IPS-20b (cell line): Measurements from ENCODE around the gene CFAP100.

ENCODE experiments used
- H3K27ac ChIP-seq: one replicate; pipeline ENCODE4 v1.5.1; 2013; ENCODE audit warnings: low read length
- H3K27me3 ChIP-seq: 2 replicates; pipeline ENCODE4 v1.6.1; 2013; ENCODE audit warnings: mild to moderate bottlenecking, low read length, inconsistent platforms; ENCODE audit not compliant: insufficient read depth
- H3K36me3 ChIP-seq: 2 replicates; pipeline ENCODE4 v1.6.1; 2013; ENCODE audit warnings: low read depth, mild to moderate bottlenecking, inconsistent platforms, low read length, moderate library complexity; ENCODE audit not compliant: insufficient read depth
- H3K4me1 ChIP-seq: 2 replicates; pipeline ENCODE4 v1.6.1; 2013; ENCODE audit warnings: mild to moderate bottlenecking, control low read depth, inconsistent platforms, low read length, moderate library complexity; ENCODE audit not compliant: insufficient read depth
- H3K4me3 ChIP-seq: 2 replicates; pipeline ENCODE4 v1.5.1; 2013; ENCODE audit warnings: mild to moderate bottlenecking, low read length, inconsistent platforms
- H3K9ac ChIP-seq: 2 replicates; pipeline ENCODE4 v1.6.1; 2013; ENCODE audit warnings: low read depth, mild to moderate bottlenecking, inconsistent platforms, low read length, moderate library complexity
- H3K9me3 ChIP-seq: 2 replicates; pipeline ENCODE4 v1.6.1; 2013; ENCODE audit warnings: mild to moderate bottlenecking, low read depth, low read length, inconsistent platforms; ENCODE audit not compliant: insufficient read depth

CFAP100 gene

DNA sequence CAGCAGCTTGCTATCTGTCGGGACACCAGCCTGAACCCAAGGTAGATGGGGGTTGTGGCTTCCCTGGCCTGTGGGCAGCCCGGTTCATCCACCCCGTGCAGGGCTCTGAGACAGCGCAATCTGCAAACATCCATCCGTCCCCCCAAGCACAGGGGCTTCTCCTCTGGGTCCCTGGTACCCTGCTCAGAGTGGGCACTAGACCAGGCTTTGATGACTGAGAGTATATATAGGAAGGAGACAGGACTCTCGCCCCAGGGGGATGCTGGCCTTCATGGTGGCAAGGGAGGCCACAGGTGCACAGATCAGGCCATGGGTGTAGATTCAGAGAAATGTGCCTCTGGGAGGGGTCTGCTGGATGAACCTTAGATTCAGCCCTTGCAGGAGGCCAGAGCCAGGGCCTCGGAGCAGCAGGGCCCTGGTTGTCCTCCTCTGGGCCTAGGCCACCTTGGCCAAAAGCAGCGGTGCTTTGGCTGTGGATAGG, 40.3 kb downstream of the CFAP100 start:
- Histone ChIP-seq H3K9ac (no peak overlapping the region), H3K9me3 (no peaks in the 10 kb centered on the region), H3K27ac (no peak overlapping the region), H3K4me3 (no peak overlapping the region), H3K27me3 (no peaks in the 10 kb centered on the region), H3K4me1 (no peaks in the 10 kb centered on the region), H3K36me3 (peaks cover 22% of the 10 kb centered on the region)

DNA sequence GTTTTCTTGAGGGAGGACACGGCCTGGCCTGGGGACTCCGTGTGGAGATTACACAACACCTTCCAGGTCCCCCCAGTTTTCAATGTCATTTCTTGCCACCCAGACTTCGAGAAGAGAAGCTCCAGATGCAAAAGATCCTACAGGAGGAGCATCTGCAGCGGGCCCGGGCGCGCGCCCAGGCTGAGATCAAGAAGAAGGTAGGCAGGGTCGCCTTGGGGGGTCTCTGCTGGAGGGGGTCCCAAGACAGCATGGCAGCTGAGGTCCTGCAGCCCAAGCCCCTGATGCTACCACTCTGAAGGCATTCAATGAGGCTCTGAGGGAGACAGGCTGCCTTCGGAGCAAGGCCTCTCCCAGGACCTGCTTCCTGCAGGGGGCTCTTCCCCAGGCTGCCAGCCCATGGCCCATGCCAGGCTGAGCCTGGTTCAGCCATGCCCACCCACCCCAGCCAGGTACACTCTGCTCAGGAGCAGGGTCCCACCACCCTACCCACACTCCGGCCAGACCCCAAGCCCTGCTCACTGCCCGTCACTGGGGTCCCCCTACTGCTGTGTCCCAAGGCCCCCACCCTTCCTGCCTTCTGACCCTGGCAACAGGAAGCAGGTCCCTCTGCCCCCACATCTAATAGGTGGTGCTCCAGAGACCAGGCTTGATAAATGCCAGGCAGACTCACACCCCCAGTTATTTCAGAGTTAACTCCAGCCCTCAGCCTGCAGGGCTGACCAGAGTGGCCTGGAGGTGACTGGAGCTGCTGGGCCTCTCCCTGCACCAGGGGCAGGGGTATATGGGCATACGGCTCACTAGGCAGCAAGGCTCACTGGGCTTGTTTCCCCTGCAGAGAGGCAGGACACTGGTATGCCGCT, 41.0 kb downstream of the CFAP100 start:
- Histone ChIP-seq H3K4me1 (no peaks in the 10 kb centered on the region), H3K4me3 (no peak overlapping the region), H3K9me3 (no peaks in the 10 kb centered on the region), H3K27ac (no peak overlapping the region), H3K9ac (no peak overlapping the region), H3K36me3 (peaks cover 22% of the 10 kb centered on the region), H3K27me3 (no peaks in the 10 kb centered on the region)

DNA sequence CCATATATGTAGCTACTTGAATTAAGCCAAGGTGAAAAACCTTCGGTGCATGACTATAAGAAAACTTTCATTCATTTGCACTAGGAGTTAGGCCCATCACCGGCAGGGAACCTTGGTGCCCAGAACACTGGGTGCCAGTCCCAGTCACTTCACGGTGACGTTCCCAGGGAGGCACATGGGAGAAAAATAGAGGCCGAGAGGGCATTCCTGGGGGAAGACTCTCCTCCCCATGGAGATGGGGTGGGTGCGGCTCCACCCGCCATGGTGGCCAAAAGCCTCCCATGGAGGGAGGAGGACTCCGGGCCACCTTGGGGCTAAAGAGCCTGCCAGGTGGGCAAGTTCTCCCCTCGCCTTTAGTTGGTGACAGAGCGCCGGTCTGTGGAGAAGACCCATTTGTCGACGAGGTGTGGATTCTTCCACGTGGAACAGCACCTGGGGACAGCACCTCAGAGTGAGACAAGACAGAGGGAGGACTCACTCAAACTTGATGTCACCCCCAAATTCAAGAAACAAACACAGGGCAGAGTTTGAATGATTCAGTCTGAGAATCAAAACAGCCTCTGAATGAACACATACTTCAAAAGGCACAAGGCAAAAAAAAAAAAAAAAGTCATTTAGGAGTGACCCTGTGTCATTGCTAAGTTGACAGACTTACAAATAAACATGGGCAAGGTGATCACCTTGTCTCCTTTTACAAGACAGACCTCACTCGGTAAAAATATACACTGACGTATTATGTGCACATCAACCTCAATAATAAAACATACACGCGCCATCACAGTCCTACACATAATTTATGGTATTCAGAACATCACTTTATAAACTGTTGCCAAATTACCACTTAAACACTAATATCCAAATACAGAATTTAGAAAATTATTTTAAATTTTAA, 42.4 kb downstream of the CFAP100 start:
- Histone ChIP-seq H3K9ac (no peak overlapping the region), H3K36me3 (peaks cover 22% of the 10 kb centered on the region), H3K9me3 (no peaks in the 10 kb centered on the region), H3K27ac (no peak overlapping the region), H3K27me3 (no peaks in the 10 kb centered on the region), H3K4me1 (no peaks in the 10 kb centered on the region), H3K4me3 (no peak overlapping the region)

DNA sequence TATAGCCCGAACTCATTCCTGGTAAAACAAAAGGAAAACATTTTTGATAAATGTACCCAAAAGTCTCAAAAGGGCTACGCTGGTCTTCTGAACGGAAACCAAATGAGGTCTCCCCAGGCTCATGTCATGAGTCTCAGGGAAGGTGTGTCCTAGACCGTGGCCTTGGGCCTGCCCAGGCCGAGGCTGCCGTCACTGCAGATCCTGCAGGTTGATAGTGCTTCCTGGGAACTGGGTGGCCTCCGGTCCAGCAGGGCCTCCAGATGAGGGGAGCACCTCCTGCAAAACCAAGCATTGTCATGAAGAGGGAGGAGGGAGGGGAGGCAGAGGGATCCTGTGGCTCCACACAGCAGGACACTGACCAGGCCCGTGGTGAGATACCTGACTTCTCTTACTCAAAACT, 43.5 kb downstream of the CFAP100 start:
- Histone ChIP-seq H3K27ac (no peak overlapping the region), H3K4me3 (no peak overlapping the region), H3K9ac (no peak overlapping the region), H3K4me1 (no peaks in the 10 kb centered on the region), H3K36me3 (peaks cover 22% of the 10 kb centered on the region), H3K9me3 (no peaks in the 10 kb centered on the region), H3K27me3 (no peaks in the 10 kb centered on the region)

DNA sequence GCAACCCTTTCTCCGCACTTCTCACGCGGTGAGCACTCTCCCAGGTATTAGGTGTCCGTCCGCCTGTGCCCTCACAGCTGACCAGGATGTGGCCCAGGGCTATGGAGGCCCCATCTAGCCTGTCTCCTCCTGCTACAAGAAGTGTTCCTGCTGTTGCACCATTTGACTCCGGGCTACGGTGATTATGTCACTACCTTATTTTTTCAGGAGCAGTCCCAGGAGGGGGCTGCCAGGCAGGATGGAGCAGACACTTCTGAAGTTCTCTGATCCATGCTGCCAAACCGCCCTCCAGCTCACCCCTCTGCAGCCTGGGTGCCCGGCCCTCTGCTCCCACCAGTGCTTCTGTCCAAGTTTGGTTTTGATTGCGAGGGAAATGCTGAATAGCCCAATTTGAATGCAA, 44.0 kb downstream of the CFAP100 start:
- H3K36me3 ChIP-seq, result peaks cover 22% of the 10 kb centered on the region
- H3K27ac ChIP-seq, result no peak overlapping the region
- no peaks in the 10 kb centered on the region for H3K27me3 ChIP-seq
- H3K9ac ChIP-seq, result no peak overlapping the region
- no peaks in the 10 kb centered on the region for H3K9me3 ChIP-seq
- no peaks in the 10 kb centered on the region for H3K4me1 ChIP-seq
- H3K4me3 ChIP-seq, result no peak overlapping the region

DNA sequence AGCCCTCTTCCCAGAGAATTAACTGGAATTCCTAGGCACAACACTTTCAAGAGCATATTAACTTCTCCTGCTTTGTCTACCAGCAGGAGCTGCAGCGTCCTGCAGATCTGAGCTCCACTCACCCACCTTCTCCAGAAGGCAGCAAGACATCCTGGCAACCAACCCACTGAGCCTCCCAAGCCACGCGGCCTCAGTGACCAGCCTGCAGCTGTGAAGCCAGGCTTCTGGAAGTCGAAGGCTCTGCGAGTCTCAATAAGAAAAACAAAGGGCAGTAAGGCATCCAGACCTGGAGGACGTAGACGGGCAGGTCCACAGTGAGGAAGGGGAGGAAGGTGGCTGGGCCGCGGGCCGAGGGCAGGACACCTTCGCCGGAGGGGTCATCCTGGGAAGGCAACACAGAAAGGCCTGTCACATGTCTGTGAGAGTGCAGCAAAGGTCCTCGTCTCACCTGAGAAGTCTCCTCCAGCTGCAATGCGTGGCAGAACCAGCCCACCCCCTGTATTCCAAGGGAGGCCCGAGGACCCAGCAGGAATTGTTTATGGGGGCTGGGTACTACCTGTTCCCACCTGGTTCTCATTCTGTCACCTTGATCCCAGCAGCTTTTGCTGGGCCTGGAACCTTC, 44.7 kb downstream of the CFAP100 start:
- Histone ChIP-seq H3K9ac (no peak overlapping the region), H3K36me3 (peaks cover 22% of the 10 kb centered on the region), H3K4me3 (no peak overlapping the region), H3K9me3 (no peaks in the 10 kb centered on the region), H3K4me1 (no peaks in the 10 kb centered on the region), H3K27me3 (no peaks in the 10 kb centered on the region), H3K27ac (no peak overlapping the region)

DNA sequence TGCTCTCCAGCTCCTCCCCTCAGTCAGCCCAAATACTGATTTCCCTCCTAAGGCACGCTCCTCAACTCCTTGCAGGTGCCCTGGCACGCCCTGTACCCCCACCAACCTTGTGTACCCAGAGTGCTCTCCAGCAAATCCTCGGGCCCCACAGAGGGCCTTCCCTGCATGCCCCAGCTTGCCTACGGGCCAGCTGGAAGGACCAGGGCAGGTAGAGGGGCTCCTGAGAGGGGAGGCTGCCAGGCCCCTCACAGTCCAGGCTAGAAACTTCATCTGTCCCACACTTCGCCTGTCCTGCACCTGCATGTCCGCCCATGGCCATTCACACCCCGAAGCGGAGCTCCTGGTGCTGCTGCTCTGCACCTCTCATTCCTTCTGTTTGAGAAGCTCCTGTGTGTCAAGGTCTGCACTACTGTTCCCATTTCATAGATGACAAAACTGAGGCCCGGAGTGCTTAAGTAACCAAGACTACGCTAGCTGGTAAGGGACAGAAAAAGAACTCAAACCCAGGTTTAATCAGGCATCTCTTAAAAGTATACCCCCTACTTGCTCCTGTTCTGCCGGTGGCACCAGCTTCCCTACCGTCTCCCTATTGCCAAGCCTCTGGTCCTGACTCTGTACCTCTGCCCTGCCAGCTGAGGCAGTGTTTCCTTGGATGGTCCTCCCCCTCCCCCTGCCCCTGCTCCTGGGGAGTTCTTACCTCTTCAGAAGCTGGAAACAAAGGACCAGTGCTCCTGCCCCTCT, 45.4 kb downstream of the CFAP100 start:
- H3K36me3 ChIP-seq, result peaks cover 22% of the 10 kb centered on the region
- no peak overlapping the region for H3K4me3 ChIP-seq
- H3K9ac ChIP-seq, result no peak overlapping the region
- no peak overlapping the region for H3K27ac ChIP-seq
- H3K9me3 ChIP-seq, result no peaks in the 10 kb centered on the region
- no peaks in the 10 kb centered on the region for H3K4me1 ChIP-seq
- no peaks in the 10 kb centered on the region for H3K27me3 ChIP-seq

DNA sequence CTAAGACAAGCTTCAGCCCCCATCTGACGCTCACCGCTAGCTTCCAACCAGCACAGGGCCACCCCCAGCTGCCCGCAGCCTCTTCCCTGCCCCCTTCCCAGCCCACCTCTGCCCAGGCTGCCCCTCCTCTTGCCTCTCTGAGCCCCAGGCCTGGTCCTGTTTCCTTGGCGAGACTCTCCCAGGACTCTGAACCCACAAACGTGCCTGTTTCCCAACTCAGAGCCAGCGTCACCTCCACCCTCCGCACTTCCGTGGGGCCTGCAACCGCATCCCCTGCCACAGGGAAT, 45.9 kb downstream of the CFAP100 start:
- peaks cover 22% of the 10 kb centered on the region for H3K36me3 ChIP-seq
- no peak overlapping the region for H3K4me3 ChIP-seq
- H3K27me3 ChIP-seq, result no peaks in the 10 kb centered on the region
- H3K4me1 ChIP-seq, result no peaks in the 10 kb centered on the region
- H3K9me3 ChIP-seq, result no peaks in the 10 kb centered on the region
- no peak overlapping the region for H3K9ac ChIP-seq
- H3K27ac ChIP-seq, result no peak overlapping the region

DNA sequence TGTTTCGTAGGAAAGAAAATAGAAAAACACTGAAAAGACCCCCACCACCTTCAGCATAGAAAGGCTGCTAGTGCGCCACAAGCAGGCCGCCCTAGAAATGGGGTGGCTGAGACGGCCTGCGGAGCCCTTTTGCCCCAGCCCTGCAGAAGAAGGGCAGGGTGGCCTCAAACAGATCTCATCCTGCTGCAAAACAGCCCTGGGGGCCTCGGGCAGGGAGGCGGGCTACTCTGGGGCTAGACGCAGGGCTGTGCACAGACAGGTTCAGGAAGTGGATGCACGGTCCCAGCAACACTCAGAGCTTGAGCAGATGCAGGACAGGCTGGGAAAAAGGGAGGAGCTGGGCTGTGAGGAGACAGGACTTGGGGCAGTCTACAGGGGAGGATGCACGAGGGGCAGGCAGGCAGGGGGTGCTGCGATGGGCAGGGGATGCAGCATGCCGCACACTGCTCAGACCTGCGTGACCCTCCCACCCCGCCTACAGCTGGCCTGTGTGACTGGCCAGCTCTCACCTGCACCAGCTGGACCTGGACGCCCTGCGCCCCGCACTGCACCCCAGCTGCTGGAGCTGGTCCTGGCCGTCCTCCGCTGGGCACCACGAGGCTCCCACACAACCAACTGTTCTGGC, 46.7 kb downstream of the CFAP100 start:
- Histone ChIP-seq H3K36me3 (peaks cover 22% of the 10 kb centered on the region), H3K4me1 (no peaks in the 10 kb centered on the region), H3K9me3 (no peaks in the 10 kb centered on the region), H3K27ac (no peak overlapping the region), H3K9ac (no peak overlapping the region), H3K27me3 (no peaks in the 10 kb centered on the region), H3K4me3 (no peak overlapping the region)

DNA sequence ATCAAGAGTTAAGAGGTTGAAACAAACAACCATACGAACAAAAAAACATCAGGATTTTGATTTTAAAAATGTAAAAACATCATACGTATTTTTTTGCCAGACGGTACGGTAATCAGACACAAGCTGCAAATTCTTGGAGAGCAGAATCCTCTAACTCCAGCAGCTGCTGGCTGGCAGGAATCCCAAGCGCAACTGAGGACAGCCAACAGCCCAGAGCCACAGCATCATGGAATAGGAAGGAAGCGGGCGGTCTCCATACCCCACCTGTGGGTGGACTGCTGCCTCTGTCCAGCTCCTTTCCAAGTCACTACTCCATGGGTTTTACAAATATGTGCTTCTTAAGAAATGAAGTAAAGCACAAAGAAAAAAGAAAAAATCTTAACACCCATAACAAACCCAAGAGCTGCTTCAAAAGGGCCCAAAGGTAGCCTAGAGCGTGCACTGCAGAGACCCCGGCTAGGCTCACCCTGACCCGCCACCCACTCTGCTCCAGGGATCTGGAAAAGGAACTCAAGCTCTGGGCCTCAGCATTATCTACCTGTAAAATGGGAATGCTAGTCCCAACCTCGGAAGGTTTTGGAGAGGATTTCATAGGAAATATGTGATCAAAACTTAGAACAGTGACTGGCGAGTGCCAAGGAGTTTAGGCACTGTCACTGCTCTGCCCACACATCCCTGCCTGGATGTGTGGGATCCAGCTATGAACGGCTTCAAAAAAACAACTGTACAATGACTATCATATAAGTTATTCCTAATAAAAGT, 47.6 kb downstream of the CFAP100 start:
- peaks cover 13% of the 10 kb centered on the region for H3K36me3 ChIP-seq
- H3K27ac ChIP-seq, result no peak overlapping the region
- H3K27me3 ChIP-seq, result no peaks in the 10 kb centered on the region
- 0 out of 2 replicates have a peak, but pooled peaks cover 6% of the 10 kb centered on the region for H3K4me1 ChIP-seq
- H3K9me3 ChIP-seq, result no peaks in the 10 kb centered on the region
- no peak overlapping the region for H3K4me3 ChIP-seq
- no peak overlapping the region for H3K9ac ChIP-seq
